ENCODE data around the gene PTPRE. TPM values are rescaled to one million over a fixed set of nuclear protein-coding genes. Genes with fewer than 3 reads are reported as not detected.

Gene PTPRE
- total and polyA plus RNA-seq, 7 donors = 0.48 to 4.5 (median 2.7) TPM

DNA sequence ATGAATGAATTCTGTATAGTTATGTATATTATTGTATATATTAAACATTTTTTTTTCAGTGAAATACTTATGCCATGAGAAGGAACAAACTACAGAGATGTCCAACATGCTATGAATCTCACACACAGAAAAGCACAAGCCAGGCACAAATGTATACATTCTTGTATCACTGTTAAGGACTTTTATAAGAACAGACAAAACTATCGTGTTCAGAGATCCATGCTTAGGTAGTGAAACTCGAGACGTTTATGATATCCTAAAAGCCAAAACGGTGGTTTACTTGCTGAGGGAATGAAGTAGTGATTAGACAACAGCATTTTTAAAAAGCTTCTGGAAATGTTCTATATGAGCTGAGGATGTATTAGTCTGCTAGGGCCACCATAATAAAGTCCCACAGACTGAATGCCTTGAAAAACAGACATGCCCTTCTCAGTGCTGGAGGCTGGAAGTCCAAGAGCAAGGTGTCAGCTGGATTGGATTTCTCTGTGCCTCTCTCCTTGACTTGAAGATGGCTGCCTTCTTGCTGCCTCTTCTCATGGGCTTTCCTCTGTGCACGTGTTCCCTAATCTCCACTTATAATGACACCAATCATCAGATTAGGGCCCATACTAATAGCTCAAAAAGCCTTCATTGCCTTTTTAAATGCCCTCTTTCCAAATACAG lies 215.0 kb downstream of the PTPRE start:
- no peaks in the 10 kb centered on the region for H3K9me3 ChIP-seq
- WGBS, 3 donors = 80 to 86% (median 85%) methylated on average over 5 of the region's 5 CpGs
- ATAC-seq = no peak

DNA sequence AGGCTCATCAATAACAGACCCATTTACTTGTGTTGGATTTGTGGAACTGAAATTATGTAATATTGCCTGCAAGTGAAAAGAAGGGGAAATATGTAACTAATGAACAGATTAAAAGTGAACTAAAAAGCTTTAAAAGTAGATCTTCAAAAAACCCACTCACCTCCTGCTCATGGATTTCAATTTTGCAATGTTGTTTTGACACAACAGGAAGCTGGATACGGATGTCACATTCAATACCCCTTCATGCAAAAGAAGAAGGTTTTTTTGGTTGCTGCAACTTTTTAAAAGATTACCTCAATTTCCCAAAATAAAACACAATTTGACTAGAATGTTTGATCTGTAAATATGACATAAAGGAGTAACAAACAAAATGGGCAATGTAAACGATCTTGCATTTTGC lies 216.0 kb downstream of the PTPRE start:
- no peak for DNase-seq
- Histone ChIP-seq H3K27me3 (ENCODE audit: insufficient read depth in 3 of 3, low read length in 2 of 3) (peaks cover 0 to 55% (median 10%) of the 10 kb centered on the region in 3 donors), H3K9me3 (no peaks in the 10 kb centered on the region), H3K36me3 (ENCODE audit: insufficient read depth in 1 of 2, low read depth in 1 of 2) (no peaks in the 10 kb centered on the region), H3K27ac (no peak overlapping the region), H3K4me1 (peaks cover 10% of the 10 kb centered on the region), H3K4me3 (no peak overlapping the region)
- WGBS, 3 donors = 84 to 88% (median 85%) methylated on average over 2 of the region's 2 CpGs
- TF ChIP-seq, protein P1, sequence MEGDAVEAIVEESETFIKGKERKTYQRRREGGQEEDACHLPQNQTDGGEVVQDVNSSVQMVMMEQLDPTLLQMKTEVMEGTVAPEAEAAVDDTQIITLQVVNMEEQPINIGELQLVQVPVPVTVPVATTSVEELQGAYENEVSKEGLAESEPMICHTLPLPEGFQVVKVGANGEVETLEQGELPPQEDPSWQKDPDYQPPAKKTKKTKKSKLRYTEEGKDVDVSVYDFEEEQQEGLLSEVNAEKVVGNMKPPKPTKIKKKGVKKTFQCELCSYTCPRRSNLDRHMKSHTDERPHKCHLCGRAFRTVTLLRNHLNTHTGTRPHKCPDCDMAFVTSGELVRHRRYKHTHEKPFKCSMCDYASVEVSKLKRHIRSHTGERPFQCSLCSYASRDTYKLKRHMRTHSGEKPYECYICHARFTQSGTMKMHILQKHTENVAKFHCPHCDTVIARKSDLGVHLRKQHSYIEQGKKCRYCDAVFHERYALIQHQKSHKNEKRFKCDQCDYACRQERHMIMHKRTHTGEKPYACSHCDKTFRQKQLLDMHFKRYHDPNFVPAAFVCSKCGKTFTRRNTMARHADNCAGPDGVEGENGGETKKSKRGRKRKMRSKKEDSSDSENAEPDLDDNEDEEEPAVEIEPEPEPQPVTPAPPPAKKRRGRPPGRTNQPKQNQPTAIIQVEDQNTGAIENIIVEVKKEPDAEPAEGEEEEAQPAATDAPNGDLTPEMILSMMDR (IDR thresholded peaks at IDR 0.05) = no peak
- intact Hi-C loops (cut with DNase I) = no loop called here
- no peak for ATAC-seq

More for the DNA sequence above, 215.0 kb downstream of the PTPRE start:
- H3K4me3 ChIP-seq = no peak overlapping the region
- intact Hi-C loops (cut with DNase I) = no loop called here
- H3K4me1 ChIP-seq = peaks cover 10% of the 10 kb centered on the region
- H3K36me3 ChIP-seq (ENCODE audit: insufficient read depth in 1 of 2, low read depth in 1 of 2) = no peaks in the 10 kb centered on the region
- DNase-seq = no peak
- TF ChIP-seq, protein P1 (IDR thresholded peaks at IDR 0.05) = no peak
- H3K27ac ChIP-seq = no peak overlapping the region
- H3K27me3 ChIP-seq (ENCODE audit: insufficient read depth in 3 of 3, low read length in 2 of 3) = peaks cover 0 to 50% (median 10%) of the 10 kb centered on the region in 3 donors

DNA sequence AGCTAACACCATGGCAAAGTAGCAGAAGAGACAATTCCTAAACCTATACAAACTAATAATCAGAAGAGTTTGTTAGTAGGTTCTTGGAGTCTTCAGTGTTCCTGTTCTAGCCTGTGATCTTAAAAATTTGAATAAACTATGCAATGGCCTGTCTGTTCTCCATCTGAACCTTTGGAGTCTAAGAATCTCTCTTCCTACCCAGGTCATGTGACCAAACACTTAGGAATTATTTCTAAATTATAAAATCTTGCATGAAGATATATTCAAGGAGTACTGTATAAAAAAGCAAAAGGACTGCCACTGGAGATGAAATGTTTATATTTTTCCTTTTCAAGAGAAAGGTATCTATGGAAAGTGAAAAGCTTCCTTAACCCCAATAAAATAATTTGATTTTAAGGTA lies 216.9 kb downstream of the PTPRE start:
- Histone ChIP-seq H3K4me1 (peaks cover 10% of the 10 kb centered on the region), H3K36me3 (ENCODE audit: insufficient read depth in 1 of 2, low read depth in 1 of 2) (no peaks in the 10 kb centered on the region), H3K9me3 (no peaks in the 10 kb centered on the region), H3K27ac (no peak overlapping the region), H3K4me3 (no peak overlapping the region), H3K27me3 (ENCODE audit: insufficient read depth in 3 of 3, low read length in 2 of 3) (peaks cover 0 to 49% (median 10%) of the 10 kb centered on the region in 3 donors)
- ATAC-seq = no peak
- no peak for DNase-seq
- TF ChIP-seq, protein P1 (IDR thresholded peaks at IDR 0.05) = no peak
- intact Hi-C loops (cut with DNase I) = no loop called here

DNA sequence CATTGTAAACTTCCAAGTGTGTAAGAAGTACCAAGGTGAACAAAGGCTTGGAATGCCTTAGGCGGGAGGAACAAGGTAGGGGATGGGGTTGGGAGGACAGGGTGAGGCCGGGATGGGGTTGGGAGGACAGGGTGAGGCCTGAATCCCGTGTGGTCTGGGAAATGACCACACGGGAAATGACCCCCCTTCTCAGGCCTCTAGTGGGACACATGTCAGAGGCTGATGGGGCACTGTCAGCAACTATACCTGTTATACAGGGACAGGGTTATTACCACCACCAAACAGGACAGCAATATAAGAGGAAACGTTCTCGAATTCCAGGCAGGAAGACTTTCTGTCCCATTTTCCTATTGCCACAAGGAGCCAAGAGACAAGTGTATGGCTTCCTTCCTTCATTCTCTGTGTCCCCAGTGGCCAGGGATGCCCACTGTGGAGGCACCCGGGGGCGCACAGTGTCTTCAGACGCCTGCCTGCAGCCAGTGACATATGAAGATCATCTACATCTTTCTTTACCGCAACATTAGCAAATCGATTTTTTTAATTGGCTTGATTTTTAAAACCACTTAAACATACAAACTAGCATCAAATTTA lies 218.0 kb downstream of the PTPRE start:
- H3K36me3 ChIP-seq (ENCODE audit: insufficient read depth in 1 of 2, low read depth in 1 of 2) = no peaks in the 10 kb centered on the region
- peaks cover 10% of the 10 kb centered on the region for H3K4me1 ChIP-seq
- ATAC-seq (no peak), DNase-seq (no peak)
- intact Hi-C loops (cut with DNase I) = no loop called here
- TF ChIP-seq, protein P1 (IDR thresholded peaks at IDR 0.05) = no peak
- H3K27ac ChIP-seq = no peak overlapping the region
- H3K9me3 ChIP-seq = no peaks in the 10 kb centered on the region
- H3K4me3 ChIP-seq = no peak overlapping the region
- 27 to 28% (median 27%) methylated on average over 11 of the region's 11 CpGs for WGBS, 3 donors
- peaks cover 0 to 40% (median 10%) of the 10 kb centered on the region in 3 donors for H3K27me3 ChIP-seq (ENCODE audit: insufficient read depth in 3 of 3, low read length in 2 of 3)
